Panc1 (cell line): ENCODE measurements around the gene RARB.

Source experiments
- POLR2AphosphoS5 ChIP-seq: IDR thresholded peaks from 2 replicates; pipeline ENCODE4 v1.6.1; 2012; ENCODE audit warnings: mild to moderate bottlenecking, low read depth, low read length, moderate library complexity
- REST ChIP-seq, 2 experiments: IDR thresholded peaks; 2 replicates each; pipeline ENCODE4 v1.6.1; 2011 to 2012; ENCODE audit warnings: low read depth in 2 of 2, control low read depth in 1 of 2, low read length in 1 of 2, mild to moderate bottlenecking in 1 of 2, moderate library complexity in 1 of 2; ENCODE audit not compliant: insufficient read depth in 1 of 2
- TF ChIP-seq, protein P1 (sequence below): fragments of 450-650 bp; IDR thresholded peaks from 2 replicates; pipeline ENCODE4 v1.5.1; 2017; ENCODE audit warnings: mild to moderate bottlenecking

- TF ChIP-seq, protein P1, sequence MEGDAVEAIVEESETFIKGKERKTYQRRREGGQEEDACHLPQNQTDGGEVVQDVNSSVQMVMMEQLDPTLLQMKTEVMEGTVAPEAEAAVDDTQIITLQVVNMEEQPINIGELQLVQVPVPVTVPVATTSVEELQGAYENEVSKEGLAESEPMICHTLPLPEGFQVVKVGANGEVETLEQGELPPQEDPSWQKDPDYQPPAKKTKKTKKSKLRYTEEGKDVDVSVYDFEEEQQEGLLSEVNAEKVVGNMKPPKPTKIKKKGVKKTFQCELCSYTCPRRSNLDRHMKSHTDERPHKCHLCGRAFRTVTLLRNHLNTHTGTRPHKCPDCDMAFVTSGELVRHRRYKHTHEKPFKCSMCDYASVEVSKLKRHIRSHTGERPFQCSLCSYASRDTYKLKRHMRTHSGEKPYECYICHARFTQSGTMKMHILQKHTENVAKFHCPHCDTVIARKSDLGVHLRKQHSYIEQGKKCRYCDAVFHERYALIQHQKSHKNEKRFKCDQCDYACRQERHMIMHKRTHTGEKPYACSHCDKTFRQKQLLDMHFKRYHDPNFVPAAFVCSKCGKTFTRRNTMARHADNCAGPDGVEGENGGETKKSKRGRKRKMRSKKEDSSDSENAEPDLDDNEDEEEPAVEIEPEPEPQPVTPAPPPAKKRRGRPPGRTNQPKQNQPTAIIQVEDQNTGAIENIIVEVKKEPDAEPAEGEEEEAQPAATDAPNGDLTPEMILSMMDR = no peak
- TF ChIP-seq REST (IDR thresholded peaks at IDR 0.05; ENCODE audit: insufficient read depth in 1 of 2, low read depth in 2 of 2, low read length in 1 of 2) = no peak
- TF ChIP-seq POLR2AphosphoS5 = no peak
These were observed 908 bp upstream of the RARB start for GRCh38 chr3:25427155-25427554.
